NOMO-1 (cell line): ENCODE measurements around the gene CDC42BPA.

ENCODE experiments used
- DNase-seq, 2 experiments: peaks; one replicate each; lab custom pipeline; 2025; ENCODE audit not compliant: unreplicated experiment in 2 of 2; lab: John Stamatoyannopoulos, UW

Gene CDC42BPA

DNA sequence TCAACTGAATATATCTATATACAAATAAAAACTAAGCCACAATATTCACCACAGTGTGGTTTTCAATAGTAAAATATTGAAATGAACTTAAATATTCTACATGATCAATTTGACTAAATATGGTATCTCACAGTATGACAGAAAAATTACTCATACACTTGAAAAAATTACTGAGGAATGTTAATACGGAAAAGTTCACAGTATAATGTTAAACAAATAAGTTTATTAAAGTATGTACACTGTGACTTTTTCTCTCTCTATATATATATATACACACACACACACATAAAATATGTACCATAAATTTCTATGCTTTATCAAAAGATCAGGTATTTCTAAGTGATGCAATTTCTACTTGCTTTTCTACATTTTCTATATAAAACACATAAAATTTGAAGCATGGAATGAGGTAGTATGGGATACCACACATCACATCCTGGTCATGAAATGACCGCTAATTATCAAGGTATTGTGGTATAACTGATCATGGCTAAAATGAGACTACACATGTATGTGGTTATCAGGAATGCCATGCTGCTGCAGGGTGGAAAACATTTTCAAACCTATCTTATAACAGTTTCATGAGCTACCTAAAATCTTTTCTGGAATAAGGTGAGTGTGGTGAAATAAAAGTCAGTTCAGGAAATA, 102.3 kb downstream of the CDC42BPA start:
- DNase-seq = no peak

DNA sequence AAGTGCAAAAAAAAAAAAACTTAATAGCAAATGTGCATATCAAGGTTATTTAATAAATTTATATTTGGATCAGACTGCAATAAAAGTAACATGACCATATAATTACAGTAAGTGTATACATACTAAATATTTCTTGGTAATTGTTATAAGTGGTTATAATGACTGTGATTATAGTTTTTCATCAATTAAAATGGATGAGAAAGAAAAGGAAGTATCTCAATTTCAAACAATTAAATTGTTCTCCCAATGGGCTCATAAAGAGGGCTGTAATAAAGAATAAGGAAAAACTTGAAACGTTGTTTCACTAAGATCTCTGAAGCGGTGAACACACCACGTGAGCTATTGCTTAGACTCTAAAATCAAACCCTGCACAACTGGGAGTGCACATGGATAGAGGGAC, 104.1 kb downstream of the CDC42BPA start:
- DNase-seq = no peak

DNA sequence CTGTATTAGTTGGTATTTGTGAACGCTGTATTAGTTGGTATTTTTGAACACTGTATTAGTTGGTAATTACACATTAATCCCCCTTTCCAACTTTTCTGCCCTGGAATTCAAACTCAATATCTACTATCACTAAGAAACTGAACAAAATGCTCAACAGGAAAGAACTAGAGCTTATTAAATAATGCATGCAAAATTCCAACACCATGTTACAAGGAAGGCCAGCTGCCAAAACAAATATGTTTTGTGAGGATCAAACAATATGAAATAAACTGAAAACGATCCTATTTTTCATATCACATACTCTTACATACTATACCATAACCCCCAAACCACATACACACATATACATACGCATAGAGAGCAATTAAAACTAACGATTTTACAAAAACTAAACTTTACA, 104.9 kb downstream of the CDC42BPA start:
- no peak for DNase-seq

DNA sequence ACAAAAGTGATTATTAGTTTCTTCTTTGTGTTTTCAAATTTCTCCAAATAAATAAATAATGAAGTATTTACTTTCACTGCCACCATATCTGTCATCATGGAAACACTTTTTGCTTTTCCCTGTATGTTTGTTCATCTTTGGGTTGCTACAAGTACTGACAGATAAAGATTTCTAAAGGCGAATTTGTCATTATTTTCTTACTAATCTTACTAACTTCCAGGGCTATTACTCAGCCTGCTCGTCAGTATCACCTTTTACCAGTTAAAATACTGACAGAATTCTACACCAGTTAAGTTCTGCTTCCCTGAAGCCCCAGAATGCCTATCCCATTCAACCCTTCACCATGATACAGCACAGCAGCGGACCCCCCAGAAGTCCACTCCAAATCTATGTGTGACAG, 106.1 kb downstream of the CDC42BPA start:
- no peak for DNase-seq

DNA sequence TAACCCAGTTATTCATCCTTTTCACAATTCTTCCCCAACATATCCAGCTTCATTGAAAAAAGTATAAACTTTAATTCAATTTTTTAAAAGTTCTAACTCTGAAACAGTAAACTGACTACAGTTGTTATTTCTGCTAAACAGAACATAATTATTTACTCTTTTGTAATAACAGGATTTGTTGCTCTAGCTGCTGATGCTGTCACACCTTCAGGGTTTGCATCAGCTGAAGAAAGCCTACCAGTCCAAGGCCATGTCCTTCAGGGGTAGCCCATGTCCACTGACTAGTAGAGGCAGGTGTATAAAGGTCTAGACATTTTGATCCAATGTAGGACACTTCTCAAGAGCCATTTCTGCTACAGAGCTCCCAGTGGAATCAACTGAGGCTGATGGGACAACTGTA, 107.7 kb downstream of the CDC42BPA start:
- DNase-seq = no peak

DNA sequence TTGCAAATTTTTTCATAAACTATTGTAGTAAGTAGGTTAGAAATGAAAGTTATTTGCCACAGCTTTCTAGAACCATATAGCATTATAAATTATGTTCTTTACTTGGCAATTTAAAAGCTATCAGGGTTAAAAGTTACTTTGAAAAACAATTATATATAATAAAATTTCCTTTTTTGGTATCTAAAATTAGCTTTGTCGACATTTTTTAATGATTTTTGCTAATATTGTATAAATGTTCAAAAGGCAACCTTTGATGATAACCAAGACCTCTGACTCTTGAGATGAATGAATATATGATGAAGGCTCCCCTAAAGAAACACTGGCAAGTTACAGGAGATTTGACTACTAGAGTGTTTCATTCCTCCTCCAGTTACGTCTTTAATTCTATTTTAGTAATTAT, 121.2 kb downstream of the CDC42BPA start:
- no peak for DNase-seq

DNA sequence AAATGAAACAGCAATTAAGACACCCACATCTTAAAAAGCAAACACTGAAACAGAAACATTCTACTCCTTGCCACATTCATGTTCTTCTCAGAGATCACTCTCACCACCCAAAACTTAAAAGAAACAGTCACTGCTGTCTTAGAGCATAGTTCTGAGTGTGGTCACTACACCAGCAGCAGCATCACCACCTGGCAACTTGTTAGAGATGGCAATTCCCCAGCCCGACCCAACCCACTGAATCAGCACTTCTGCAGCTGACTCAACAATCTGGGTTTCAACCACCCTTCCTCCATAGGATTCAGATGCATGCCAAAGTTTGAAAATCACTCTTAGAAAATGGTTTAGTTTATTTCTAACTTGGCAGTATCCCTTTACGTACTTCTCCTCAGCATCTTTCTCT, 126.1 kb downstream of the CDC42BPA start:
- DNase-seq = no peak

DNA sequence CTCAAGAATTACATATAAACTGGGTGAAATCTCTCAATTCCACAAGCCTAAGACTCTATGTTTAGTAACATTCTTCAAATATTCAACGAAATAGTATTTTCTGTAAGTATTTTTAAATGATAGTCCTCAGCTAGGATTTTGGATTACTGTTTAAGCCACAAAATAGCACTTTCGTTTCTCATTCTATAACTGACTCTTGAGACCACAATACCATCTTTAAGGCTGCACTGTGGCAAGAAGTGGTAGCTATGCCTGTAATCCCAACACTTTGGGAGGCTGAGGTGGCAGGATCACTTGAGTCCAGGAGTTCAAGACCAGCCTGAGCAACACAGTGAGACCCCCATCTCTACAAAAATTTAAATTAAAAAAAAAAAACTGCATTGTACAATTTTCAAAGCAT, 126.7 kb downstream of the CDC42BPA start:
- DNase-seq = no peak

DNA sequence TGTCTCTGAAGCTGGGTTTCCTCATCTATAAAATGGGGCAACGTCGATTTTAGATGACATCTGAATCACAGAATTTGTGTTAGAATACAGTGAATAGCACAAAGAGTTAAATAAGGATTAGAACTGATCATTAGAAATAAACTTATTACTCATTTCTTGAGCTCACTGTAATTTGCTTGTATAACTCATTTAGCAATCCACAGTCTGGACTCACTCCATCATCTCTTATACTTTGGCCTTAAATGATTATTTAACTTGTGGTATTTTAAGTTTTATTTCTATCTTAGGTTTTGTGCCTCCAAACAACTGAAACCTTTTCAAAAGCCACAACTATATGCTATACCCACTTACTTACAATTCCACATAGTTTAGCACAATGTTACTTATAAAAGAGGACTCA, 128.0 kb downstream of the CDC42BPA start:
- DNase-seq = no peak

DNA sequence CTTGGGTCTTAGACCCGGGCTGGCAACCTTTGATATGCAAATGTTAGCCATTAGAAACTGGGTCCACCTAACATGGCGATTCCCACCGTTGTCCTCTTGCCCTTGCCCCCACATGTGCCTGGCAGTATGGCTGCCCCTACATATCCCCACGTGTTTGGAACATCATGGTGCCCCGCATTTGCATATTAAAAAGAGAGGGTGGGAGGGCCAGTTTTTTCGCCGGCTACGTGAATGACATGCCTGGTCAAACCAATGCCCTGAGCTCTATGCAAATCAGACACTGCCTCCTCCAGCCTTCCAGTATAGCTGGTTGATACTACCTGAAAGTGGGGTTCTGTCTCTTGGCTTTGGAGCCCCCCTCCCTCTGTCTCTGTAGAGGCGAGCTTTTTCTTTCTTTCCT, 133.0 kb downstream of the CDC42BPA start:
- DNase-seq = no peak

DNA sequence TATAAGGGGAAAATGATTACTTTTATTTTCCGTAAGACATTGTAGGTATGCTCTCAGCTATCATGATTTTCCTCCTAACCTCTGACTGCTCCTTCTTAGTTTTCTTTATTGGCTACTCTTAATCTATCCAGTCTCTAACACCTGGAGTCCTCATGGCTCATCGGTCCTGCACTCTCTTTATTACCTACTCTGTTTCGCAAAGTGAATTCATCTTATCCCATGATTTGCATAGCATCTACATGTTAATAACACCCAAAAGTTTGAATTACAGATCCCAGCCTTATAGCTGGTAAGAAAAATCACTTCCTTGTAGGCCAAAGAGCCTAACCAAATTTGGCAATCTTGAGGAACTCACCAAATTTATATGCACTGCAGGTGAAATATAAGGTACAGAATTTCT, 136.3 kb downstream of the CDC42BPA start:
- DNase-seq = no peak

DNA sequence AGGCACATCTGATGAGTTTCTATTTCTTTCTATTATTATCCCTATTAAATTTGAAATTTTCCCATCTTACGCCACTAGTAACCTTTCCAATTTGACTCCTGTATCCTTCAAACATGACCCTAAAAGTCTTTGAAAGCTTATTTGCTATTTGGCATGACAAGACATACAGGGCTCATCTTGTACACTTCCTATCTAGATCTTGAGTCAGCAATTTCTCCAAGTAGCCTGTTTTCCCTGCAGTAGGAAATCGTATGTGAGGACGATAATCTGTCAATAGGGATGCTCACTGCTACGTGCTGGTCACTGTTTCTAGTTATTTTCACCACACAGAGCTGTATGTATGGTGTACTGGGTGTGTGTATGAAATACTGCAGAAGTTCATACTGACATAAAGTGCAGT, 142.7 kb downstream of the CDC42BPA start:
- no peak for DNase-seq

DNA sequence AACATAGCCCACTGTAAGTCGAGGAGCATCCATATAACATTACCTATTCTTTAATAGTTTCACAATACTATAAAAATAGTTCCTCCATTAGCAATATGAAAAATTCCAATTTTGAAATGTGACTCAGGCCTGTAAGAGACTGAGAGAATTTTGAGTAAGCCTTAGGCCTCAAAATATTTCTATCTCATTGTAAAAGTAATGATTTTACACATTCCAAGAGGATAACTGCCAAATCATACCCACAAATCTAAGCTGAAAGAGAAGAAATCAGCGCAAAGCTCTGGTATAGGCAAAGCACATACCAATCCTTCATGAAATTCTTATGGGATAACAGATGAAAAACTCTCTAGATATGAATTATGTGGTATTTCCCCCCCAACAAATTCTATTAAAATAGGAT, 144.1 kb downstream of the CDC42BPA start:
- DNase-seq = no peak

DNA sequence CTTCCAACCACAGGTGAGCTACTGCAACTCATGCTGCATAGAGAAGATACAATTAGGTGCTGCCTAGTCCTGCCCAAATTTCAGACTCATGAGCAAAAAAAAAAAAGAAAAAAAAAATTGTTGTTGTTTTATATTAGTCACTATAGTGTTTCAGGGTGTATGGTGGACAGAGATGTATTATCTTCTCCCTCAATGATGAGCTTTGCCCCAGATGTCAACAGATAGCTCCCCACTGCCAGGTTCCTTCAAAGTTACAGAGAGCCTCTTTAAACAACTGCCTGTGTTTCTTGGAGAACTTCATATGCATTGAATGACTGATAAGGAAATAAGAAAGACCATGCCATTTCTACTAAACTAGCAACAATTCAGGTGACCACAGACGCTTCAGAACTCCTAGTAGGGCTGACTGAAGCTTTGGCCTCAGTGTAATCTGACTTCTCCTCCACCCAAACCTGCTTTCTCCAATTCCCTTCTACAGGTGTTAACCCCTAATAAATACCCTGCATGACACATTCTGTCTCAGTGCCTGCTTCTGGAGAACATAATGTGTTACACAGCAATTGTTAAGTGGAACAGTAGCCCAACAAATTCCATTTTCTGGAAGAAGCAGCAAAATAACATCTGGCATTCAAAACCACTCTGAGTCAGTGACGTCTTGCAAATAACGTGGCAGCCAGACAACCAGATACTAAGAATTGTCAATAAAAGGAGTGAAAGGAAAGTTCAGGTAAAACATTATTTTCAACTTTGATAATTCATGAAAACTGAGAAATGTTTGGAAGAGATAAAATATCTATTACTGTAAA, 147.7 kb downstream of the CDC42BPA start:
- DNase-seq = no peak

DNA sequence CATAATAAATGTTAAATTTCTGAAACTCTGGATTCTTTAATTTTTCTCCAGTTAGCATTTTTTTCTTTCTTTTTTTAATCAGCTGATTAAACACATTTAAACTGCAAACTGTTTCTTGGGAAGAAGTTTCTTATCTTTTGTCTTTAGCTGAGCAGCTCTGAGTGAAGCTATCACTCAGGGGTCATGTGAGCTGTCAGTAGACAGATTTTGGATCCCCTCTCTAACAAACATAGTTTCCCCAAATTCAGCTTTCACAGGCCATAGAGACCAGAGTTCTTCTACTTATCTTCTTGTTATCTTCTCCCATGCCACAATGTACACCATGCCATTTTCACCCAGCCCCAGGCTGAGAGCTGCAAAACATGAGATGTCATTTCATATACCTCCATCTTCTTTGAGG, 148.9 kb downstream of the CDC42BPA start:
- no peak for DNase-seq

DNA sequence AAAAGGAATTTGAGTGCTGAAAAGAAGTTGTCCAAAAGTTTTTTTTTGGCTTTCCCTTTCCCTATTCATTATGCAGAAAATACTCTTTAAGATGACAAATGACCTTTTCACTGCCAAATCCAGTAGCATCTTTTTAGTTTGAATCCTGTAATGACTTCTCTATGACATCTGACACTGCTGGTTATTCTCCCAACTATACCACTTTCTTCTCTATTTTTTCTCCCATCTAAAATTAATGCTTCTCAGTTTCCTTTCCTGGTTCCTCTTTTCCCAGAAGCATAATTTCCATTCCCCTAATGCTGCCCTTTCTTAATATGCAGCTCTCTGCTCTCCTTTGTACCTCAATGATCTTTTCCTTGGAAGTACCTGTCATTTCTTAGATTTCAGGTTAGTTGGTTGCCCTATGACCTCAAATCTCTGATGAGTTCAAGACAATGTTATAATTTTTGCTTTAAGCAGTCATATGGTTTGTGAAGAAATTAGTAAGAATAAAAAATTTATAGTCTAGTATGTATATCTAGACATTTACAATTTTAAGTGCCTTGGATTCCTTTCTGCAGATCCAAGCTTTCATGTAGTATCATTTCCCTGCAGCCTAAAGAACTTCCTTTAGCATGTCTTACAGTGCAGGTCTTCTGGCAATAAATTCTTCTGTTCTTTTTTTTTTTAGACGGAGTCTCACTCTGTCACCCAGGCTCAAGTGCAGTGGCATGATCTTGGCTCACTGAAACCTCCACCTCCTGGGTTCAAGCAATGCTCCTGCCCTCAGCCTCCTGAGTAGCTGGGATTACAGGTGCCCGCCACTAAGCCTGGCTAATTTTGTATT, 150.8 kb downstream of the CDC42BPA start:
- DNase-seq = no peak

DNA sequence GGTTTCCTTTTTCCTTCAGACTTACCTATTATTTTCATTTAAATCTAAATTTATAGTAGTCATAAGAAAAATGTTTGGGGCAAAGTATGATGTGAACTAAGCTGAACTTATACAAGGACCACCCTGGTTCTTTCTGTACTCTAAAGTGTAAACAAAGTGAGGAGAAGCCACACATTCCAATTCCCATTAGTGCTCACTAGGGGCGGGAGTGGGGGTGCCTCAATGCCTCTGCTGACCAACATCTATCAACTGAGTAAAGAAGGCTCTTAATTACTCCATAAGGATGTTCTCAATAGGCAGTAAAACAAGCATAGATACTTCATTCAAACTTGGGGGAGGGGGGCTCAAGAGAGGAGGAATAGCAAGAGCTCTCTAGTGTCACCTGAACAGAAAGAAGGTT, 151.7 kb downstream of the CDC42BPA start:
- DNase-seq = no peak

DNA sequence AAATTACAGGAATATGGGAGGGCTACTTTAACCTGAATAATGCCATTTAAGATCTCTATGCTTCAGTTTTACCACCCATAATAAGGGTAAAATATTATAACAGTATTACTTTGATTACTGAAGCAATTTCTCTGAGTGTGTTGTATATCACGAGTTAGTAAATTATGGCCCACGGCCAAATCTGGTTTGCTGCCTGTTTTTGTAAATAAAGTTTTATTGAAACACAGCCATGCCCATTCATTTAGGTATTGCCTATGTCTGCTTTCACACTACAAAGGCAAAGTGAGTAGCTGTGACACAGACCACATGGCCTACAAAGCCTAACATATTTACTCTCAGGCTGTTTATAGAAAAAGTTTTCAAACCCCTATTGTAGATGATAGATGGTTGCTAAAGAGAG, 156.8 kb downstream of the CDC42BPA start:
- no peak for DNase-seq

DNA sequence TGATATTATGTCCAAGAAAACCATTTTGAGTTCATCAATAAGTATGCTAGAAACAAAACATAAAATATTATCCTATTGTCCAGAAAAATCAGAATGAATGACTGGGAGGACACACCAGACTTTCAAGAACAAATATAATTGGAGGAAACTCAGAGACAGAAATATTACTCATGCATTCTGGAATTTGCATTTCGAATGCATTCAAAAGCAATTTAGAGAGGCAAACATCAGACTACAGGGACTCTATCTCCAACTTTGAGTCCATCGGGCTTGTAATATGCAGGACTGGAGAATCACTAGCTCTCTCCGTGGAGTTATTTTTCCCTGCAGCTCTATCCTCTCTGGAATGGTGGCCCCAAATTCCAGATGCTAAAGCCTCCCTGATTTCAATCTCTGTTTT, 161.8 kb downstream of the CDC42BPA start:
- DNase-seq = no peak

DNA sequence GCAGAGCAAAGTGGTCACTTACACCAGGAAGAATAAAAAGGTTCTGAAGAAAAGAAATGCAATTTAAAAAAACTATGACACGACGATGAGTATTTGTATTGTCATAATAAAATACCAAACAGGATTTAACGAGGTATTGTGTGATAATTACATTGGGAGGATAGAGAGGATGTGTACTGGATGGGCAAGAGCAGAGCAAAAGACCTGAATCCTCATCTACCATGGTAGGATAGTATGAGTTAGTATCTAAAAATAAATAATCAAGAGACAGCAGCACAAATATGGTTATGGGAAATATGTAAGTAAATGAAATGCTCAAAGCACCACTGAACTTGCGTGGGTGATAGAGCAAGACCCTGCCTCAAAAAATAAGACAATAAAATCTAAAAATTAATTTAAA, 162.6 kb downstream of the CDC42BPA start:
- DNase-seq = no peak

DNA sequence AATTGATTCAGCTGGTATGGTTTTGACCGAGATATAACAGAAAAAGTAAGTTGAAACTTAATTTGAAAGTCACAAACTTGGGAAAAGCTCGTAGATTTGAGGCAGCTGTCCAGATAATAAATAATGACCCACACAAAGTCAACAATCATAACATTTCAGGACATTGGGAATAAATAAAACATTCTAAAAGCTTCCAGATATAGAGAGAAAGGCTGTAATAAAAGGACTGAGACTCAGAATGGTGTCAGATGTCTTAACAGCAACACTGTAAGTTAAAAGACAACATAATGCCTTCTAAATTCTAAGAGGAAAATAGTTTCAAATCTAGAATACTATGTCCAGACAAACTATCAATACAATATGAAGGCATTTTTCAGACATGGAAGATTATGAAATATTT, 163.3 kb downstream of the CDC42BPA start:
- DNase-seq = no peak

DNA sequence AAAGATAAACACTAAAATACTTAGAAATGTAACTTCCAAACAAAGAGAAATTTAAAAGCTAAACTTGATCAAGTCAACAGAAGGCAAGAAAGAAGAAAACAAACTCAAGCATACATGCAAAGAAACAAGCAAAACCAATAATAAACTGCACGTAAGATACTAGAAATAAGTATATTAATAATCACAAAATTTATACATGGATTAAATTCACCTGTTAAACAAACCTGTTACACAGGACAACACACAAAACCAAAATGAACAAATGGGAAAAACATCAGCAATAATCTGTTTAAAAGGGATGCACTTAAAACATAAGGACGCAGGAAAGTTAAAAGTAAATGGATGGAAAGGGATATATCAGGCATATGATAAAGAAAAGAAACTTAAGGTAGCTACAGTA, 165.8 kb downstream of the CDC42BPA start:
- no peak for DNase-seq
